Head of caudate nucleus (tissue), 42 donors: Measurements from ENCODE around the gene TRIM14.
"Not testable (repeated sequence)": the region's sequence is repeated elsewhere in the genome, so short reads cannot be mapped to it uniquely, and the experiment has no call there.

Experiments
- DNase-seq, 42 donors: peaks; one replicate each; pipeline versions ENCODE4 v3.0.0 to v3.0.0-alpha.2; 2020 to 2021; ENCODE audit warnings: mixed read lengths in 7 of 42
- intact Hi-C: fragments of 100-400 bp; cut with DNase I; formaldehyde crosslinking; loops from one replicate; pipeline ENCODE4 v1.15.0; 2022

TRIM14 gene

DNA sequence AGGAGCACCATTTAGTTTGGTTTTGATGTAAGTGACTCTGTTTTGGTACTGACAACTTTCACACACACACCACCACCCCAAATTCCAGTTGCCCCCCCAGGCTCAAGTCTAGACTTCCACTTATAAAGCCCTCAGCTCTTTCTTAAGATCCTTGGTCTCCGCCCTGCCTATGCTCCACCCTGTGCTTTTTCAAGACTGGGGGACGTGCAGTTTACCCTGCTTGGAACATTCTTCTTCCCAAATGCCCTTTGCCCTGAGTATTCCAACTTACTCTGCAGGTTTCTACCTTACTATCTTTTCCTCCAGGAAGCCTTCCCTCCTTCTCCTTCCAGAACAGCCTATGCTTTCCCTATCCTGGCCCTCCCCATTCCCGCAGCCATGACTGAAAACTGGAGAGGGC, 1.5 kb upstream of the TRIM14 start:
- no peak for DNase-seq

DNA sequence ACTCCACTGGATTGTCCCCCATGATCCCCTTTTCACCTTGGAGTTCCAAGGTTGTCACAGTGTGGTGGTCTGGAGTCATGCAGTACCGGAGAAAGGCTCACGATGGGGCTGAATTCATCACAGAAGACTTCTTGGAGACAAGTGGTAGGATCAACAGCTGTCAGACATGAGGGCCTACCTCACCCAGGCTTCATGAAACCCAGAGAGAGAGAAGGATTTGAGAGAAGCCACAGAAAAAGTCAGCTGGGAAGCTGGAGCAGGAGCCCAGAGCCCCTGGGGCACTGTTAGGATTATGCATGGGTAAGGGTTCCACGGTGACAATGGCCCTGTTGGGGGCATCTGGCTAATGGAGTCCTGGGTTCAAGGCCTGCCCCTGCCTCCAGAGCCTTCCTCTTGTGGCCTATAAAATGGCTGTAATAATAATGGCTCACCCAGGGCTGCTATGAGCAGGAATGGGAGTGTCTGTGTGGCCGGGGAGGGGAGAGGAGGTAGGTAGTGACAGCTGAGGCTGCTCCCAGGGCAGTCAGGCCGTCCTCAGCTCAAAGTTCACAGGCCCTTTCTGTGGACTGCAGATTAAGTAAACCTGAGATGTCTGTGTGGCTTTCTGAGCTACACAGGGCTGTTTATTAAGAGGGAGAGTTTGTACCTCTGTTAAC, 910 bp downstream of the TRIM14 start:
- intact Hi-C loops: no loop called here
- DNase-seq: peak in 1 of 42 donors; percentile 11

More for the DNA sequence above, 1.5 kb upstream of the TRIM14 start:
- intact Hi-C loops: no loop called here

DNA sequence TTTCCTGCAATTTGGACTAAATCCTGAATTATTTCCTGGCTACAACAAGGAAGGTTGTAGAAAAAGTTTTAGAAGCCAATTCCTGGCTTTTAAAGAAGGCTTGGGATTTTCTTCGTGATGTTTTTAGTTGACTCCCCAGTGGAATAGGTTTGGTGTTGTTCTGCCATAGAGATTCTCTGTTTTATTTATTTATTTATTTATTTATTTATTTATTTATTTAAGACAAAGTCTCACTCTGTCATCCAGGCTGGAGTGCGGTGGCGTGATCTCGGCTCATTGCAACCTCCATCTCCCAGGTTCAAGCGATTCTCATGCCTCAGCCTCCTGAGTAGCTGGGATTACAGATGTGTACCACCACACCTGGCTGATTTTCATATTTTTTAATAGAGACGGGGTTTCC, 1.9 kb downstream of the TRIM14 start:
- intact Hi-C loops, DNase-seq: not testable (repeated sequence)

DNA sequence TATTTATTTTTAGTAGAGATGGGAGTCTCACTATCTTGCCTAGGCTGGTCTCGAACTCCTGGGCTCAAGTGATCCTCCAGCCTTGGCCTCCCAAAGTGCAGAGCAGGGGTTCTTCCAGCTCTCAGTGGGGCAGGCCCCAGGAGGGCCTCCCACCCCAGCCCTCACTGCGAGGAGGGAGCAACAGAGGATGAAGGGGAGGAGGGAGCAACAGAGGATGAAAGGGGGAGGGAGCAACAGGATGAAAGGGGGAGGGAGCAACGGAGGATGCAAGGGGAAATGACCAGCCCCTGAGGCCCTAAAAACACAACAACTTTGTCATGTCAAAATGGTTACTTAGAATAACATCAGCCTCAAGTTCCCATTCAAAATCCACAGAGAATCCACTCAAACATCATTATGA, 10.0 kb downstream of the TRIM14 start:
- no peak for DNase-seq
- intact Hi-C loops: no loop called here

DNA sequence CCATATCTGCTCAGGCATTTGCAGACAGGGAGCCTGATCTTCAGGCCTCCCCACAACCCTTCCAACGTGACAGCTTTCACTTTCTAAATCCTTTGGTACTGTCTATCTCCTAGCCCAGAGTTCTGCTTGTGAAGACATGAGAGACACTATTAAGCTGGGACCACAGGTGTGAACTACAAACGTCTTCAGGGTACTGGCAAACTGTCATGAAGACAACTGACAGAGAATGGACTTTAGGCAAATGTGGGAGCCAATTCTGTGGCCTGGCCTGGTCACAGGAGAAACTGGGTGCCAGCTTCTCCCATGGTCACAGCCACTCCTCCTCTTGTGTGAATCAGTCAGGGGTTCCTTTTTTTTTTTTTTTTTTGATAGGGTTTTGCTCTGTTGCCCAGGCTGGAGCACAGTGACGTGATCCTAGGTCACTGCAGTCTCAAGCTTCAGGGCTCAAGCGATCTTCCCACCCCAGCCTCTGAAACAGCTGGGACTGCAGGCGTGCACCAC, 10.4 kb downstream of the TRIM14 start:
- intact Hi-C loops: no loop called here
- no peak for DNase-seq

DNA sequence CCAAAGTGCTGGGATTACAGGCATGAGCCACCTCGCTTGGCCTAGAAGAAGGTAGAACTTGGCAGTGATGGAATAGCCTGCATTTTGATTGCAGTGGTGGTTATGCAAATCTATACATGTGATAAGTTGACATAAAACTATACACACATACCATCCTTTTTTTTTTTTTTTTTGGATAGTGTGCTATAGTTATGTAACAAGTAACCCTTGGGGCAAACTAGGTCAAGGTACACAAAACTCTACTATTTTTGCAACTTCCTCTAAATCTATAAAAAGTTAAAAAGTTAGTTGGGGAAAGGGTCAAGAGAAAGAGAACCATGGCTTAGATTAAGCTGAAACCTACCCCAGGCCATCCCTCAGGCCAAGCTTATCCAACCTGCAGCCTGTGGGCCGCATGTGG, 11.1 kb downstream of the TRIM14 start:
- intact Hi-C loops: no loop called here
- DNase-seq: no peak

DNA sequence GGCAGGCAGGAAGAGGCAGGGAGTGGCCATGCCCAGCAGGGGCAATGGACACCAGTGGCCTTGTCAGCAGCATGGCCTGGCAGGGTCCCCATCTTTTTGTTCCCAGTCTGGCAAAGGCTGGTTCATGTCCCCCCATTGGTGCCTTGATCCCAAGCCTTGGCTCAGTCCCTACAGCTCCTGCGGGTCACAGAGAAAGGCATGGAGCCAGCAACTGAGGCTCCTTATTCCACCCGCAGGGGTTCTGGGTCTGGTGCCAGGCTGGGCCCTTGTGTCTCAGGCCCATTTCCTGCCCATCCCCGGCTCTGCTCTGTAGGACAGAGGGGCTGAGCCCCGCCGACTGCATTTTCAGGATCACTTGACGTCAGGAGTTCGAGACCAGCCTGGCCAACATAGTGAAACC, 14.0 kb downstream of the TRIM14 start:
- no peak for DNase-seq
- intact Hi-C loops: no loop called here

DNA sequence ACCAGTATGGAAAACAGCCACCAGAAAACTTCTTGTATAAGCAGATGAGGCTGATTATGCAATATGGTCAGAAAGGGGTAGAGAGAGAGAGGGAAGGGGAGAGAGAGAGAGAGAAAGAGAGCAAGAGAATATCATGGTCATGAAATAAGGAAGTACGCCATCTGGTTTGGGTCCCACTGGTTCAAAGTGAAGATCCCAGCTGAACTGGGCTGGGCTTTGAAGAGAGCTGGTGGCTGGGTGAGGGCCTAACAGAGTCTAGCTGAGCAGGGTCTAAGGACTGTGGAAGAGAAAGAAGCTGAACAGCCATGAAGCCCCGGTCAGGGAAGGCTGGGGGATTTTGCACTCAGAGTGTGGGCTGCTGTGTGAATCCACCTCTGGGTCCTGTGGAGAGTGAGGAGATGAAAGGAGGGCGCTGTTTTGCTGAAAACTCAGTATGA, 14.6 kb downstream of the TRIM14 start:
- intact Hi-C loops: no loop called here
- no peak for DNase-seq

DNA sequence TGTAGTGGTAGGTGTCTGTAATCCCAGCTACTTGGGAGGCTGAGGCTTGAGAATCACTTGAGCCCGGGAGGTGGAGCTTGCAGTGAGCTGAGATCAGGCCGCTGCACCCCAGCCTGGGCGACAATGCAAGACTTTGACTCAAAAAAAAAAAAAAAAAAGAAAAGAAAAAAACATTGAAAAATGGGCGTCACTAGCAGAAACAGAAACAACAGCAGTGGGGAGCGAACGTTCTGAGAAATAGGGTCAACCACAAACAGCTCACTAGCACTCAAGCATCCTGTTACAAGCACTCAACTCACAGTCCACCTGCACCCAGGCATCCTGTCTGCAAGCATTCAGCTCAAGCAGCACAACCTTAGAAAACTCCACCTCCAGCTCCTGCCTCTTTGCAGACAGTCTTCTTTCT, 17.2 kb downstream of the TRIM14 start:
- intact Hi-C loops: no loop called here
- peak in 1 of 42 donors; percentile 43 for DNase-seq

DNA sequence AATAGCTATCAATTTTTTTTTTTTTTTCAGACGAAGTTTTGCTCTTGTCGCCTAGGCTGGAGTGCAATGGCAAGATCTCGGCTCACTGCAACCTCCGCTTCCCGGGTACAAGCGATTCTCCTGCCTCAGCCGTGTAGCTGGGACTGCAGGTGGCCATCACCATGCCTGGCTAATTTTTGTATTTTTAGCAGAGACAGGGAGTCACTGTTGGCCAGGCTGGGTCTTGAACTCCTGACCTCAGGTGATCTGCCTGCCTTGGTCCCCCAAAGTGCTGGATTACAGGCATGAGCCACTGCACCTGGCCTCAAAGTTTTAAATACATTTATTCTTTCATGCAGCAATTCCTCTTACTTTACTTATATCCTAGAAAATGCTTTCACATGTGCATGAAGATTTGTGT, 17.6 kb downstream of the TRIM14 start:
- intact Hi-C loops: no loop called here

DNA sequence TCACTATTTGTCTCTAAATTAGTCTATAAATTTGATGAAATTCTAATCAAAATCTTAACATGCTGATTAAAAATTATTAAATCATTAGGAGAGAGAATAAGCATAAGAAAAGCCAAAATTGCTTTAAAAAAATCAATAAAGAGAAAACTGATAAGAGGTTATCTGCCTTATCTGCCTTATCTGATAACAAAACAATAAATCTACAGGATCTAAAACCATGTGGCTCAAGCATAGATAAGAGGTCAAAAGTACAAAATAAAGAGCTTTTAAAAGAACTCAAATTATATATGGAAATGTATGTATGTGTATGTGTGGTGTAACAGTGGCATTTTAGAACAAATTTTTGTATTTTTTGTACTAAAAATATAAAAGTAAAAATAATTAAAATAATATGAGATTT, 18.6 kb downstream of the TRIM14 start:
- DNase-seq: no peak

More for the DNA sequence above, 17.6 kb downstream of the TRIM14 start:
- DNase-seq: no peak

DNA sequence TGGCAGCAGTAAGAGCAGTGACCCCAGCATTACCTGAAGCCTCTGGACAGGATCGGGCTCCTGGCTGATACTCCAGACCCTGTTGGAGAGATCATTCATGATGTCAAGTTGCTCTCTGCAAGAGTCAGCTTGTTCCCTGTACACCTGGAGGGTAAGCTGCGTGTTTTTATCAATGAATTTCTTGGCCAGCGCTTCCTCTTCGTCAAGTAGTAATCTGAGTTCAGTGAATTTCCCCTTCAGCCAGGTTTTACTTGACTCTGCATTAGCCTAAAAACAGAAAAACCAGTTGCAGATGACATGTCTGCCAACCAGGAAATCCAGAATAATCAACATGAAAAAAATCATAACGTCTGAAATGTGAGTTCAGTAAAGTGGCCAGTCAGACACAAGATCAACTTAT, 19.1 kb downstream of the TRIM14 start:
- intact Hi-C loops: no loop called here
- no peak for DNase-seq

More for the DNA sequence above, 18.6 kb downstream of the TRIM14 start:
- intact Hi-C loops: no loop called here

DNA sequence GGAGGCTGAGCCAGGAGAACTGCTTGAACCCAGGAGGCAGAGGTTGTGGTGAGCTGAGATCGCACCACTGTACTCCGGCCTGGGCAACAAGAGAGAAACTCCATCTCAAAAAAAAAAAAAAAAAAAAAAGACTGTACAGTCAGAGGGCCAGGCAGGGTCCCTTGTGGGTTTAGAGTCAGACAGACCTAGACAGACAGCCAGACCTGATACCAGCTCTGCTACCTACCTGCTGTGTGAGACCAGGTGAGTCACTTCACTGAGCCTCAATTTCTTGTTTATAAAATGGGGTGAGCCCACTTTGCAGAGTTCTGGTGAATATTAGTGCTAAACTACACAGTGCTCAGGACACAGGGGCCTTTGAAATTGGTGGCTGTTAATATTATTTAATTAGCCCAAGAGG, 19.7 kb downstream of the TRIM14 start:
- intact Hi-C loops: no loop called here
- no peak for DNase-seq

DNA sequence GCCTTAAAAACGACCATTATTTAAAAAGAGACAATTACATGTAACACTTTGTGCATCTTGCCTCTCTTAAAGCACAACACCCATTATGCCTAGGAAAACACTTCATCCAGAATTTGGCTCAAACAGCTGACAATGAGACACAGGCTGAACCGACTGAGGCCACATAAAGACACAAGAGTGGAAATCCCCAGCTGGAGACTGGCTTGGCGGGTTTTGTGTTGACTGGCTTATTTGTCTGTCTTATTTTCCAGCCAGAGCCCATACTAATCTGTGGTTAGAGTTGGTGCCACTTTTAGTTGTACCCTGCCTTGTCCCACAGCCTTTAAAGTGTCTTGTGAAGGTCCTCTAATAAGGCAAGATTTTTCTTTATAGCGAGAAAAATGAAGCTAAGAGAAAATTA, 21.2 kb downstream of the TRIM14 start:
- peak in 1 of 42 donors; percentile 21 for DNase-seq
- intact Hi-C loops: no loop called here

DNA sequence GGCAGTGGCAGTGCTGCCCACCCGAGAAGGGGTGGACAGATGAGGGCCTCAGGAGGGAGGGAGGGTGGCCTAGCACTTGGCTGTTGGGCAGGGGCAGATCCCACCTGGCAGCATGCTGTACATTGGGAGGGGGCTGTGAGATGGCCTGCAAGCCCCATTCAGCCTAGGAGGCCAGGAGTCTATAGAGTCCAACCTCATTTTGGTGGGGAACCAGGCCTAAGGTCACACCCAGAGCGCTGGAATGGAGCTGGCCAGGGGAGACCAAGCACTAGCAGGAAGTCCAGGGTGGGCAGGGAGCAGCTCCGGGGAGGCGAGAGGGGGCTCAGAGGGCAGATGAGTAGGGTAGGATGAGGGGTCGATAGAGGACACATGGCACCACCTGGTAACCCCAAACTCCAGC, 22.9 kb downstream of the TRIM14 start:
- DNase-seq: peak in 1 of 42 donors; percentile 6
- intact Hi-C loops: no loop called here

DNA sequence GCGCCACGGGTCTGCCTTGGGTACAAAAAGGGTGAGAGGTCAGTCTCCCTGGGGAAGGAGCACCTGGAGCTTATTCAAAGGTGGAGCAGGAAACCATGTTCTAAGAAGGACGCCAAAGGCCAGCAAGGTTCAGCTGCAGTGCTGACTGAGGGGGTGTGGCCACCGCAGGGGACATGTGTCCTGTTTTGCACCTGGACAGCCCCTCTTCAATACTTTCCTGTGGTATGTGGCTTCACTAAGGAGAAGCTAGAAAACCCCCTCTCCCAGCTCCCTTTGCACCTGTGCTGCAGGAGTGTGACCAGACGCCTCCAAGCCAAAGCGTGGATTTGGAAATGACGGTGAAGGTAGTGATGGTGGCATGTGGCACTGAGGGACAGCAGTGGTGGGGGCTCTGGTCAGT, 23.6 kb downstream of the TRIM14 start:
- intact Hi-C loops: no loop called here
- peak in 1 of 42 donors; percentile 10 for DNase-seq

DNA sequence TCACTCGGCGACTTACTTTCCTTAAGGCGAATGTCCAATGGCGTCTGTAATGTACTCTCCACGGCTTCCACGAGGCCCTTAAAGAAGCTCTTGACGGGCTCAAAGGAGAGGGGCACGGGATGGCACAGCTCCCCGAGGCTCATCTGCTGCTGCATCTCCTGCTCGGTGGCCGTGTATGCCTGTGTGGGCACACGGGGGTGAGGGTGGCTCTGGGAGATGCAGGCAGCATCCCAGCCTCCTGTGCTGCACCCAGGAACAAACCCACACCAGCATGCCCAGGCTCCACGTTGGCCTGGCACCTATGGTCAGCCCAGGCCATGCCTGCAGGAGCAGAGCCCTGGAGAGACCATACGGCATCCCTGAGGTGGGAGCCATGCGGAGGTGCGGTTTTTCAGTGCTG, 24.2 kb downstream of the TRIM14 start:
- intact Hi-C loops: no loop called here
- peak in 1 of 42 donors; percentile 22 for DNase-seq

DNA sequence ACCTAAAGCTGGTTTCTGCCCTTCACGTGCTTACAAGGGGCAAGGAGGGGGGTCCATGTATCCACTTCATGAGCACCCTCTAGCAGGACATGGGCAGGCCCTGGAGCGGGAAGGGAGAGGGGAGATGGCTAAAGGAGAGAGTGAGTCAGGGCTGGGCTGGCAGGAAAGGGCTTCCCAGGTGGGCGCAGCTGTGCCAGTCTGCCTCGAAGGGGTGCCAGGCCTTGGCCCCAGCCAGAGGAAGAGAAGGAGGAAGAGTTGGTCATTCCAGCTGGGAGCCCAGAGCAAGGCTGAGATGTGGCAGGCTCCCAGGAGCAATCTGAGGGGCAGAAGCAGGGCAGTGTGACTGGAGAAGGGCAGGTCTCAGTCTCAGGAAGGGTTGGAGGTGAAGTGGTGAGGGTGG, 24.7 kb downstream of the TRIM14 start:
- intact Hi-C loops: no loop called here
- peak in 1 of 42 donors; percentile 6 for DNase-seq

DNA sequence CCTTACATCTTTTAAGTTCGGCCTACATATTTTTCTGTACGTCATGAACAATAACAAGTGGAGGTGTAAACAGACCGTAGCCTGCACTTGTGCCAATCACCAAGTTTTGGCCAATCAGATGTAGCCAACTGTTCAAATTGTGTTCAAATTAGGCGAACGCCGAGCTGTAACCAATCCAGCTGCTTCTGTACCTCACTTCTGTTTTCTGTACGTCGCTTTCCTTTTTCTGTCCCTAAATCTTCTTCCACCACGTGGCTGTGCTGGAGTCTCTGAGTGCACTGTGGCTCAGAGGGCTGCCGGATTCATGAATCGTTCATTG, 26.4 kb downstream of the TRIM14 start:
- intact Hi-C loops: no loop called here
- peak in 1 of 42 donors; percentile 34 for DNase-seq

DNA sequence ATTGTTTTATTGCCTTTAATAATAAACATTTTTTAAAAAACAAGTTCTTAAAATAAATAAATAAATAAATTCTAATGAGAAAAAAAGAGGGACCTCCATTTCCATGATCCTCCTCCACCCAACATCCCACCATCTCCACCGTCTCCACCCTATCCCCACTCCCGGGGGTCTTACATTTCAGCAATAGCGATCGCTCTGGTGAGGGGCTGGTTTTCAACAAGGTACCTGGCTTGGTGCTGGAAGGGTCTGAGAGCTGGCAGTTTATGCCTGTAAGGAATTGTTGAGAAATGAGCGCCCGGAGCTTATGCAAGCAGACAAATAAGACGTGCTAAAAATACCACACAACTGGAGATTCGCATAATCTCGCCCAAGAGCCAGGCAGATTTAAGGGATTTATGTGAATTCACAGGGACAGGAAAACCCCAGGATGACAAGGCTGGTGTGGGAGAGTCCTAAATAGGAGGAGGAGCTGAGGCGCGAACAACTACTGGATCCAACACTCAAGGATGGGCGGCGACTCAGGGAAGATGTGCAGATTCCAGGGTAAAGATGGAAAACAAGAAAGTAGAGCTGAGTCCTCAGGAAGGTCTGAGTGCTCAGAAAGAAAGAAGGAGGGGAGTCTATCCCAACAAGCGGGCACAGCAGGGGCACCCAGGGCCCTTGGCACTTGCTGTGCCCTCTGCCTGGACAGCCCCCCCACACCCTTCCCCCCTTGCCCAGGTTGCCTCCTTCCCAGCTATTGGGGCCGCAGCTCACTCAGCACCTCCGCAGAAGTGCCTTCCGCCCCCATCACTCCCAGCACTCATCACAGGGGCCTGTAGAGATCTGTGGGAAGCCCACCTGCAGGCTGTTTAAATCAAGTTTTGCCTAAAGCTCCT, 27.0 kb downstream of the TRIM14 start:
- peak in 3 of 42 donors; percentile 19 to 53 (median 36) for DNase-seq
- intact Hi-C loops: no loop called here
